Measurements from ENCODE around the gene CNNM3.
"Not testable (repeated sequence)": the region's sequence is repeated elsewhere in the genome, so short reads cannot be mapped to it uniquely, and the experiment has no call there.

The CNNM3 gene

GRCh38 chr2:96802721-96803120, 13.3 kb upstream of the CNNM3 start:
- H3K4me3 ChIP-seq (ENCODE audit: low read length in 2 of 2), result no peak overlapping the region
- no peak overlapping the region for H3K27ac ChIP-seq (replicated peaks; ENCODE audit: low read length)
- no peak overlapping the region for H3K4ac ChIP-seq (ENCODE audit: low read length)
- H2AK5ac ChIP-seq (ENCODE audit: low read depth, low read length), result no peak overlapping the region
- no peak overlapping the region for H3K23ac ChIP-seq (ENCODE audit: low read depth, low read length, poor library complexity)
- no peak overlapping the region for H3K4me2 ChIP-seq (ENCODE audit: insufficient read depth, low read length, poor library complexity, severe bottlenecking)
- no peak overlapping the region for H3K18ac ChIP-seq (ENCODE audit: low read length)
- H3K9ac ChIP-seq (ENCODE audit: low read depth, low read length, poor library complexity), result no peak overlapping the region
- H4K8ac ChIP-seq (ENCODE audit: low read depth, low read length), result no peak overlapping the region
- no peak overlapping the region for H2BK120ac ChIP-seq (ENCODE audit: low read depth, low read length)
- no peaks in the 10 kb centered on the region for H3K27me3 ChIP-seq (ENCODE audit: control insufficient read depth in 3 of 3, insufficient read depth in 3 of 3, low read depth in 1 of 3, low read length in 3 of 3)
- no peaks in the 10 kb centered on the region for H3K4me1 ChIP-seq (ENCODE audit: control insufficient read depth in 2 of 2, insufficient read depth in 1 of 2, low read depth in 1 of 2, low read length in 2 of 2)
- no peak overlapping the region for H2AFZ ChIP-seq (ENCODE audit: low read length)
- H2BK5ac ChIP-seq (ENCODE audit: low read length), result no peak overlapping the region
- no peak overlapping the region for H2BK15ac ChIP-seq (ENCODE audit: low read length)
- DNase-seq (ENCODE audit: low spot score), result no peak
- WGBS, 2 donors (ENCODE audit: extremely low coverage in 2 of 2, insufficient read length in 2 of 2, insufficient replicate concordance in 1 of 2), result no CpG with 5 or more reads among the region's 7 CpGs
- peaks cover 6% of the 10 kb centered on the region for H3K79me1 ChIP-seq (ENCODE audit: low read depth, low read length)
- H3K14ac ChIP-seq (ENCODE audit: low read length), result no peak overlapping the region
- H3K9me3 ChIP-seq (replicated peaks in 1 of 2; ENCODE audit: control insufficient read depth in 2 of 2, insufficient read depth in 1 of 2, low read depth in 1 of 2, low read length in 2 of 2), result peaks cover 0 to 8% of the 10 kb centered on the region in 2 donors
- H2BK12ac ChIP-seq (ENCODE audit: low read length), result no peak overlapping the region
- peaks cover 9 to 26% of the 10 kb centered on the region in 2 donors for H3K36me3 ChIP-seq (replicated peaks in 1 of 2; ENCODE audit: control insufficient read depth in 2 of 2, insufficient read depth in 2 of 2, low read length in 2 of 2)
- H4K91ac ChIP-seq (ENCODE audit: low read depth, low read length, poor library complexity), result no peak overlapping the region

- H3K23ac ChIP-seq (ENCODE audit: low read depth, low read length, poor library complexity), result no peak overlapping the region
- DNase-seq (ENCODE audit: low spot score), result no peak
- no peak overlapping the region for H3K9ac ChIP-seq (ENCODE audit: low read depth, low read length, poor library complexity)
- H3K27ac ChIP-seq (replicated peaks; ENCODE audit: low read length), result no peak overlapping the region
- no peak overlapping the region for H2BK5ac ChIP-seq (ENCODE audit: low read length)
- no peak overlapping the region for H3K18ac ChIP-seq (ENCODE audit: low read length)
- H4K91ac ChIP-seq (ENCODE audit: low read depth, low read length, poor library complexity), result no peak overlapping the region
- no peak overlapping the region for H2AFZ ChIP-seq (ENCODE audit: low read length)
- no peak overlapping the region for H2AK5ac ChIP-seq (ENCODE audit: low read depth, low read length)
- H3K14ac ChIP-seq (ENCODE audit: low read length), result no peak overlapping the region
- no peaks in the 10 kb centered on the region for H3K4me1 ChIP-seq (ENCODE audit: control insufficient read depth in 2 of 2, insufficient read depth in 1 of 2, low read depth in 1 of 2, low read length in 2 of 2)
- H3K4me3 ChIP-seq (ENCODE audit: low read length in 2 of 2), result no peak overlapping the region
- no peak overlapping the region for H3K4me2 ChIP-seq (ENCODE audit: insufficient read depth, low read length, poor library complexity, severe bottlenecking)
- no peak overlapping the region for H3K4ac ChIP-seq (ENCODE audit: low read length)
- no peak overlapping the region for H2BK12ac ChIP-seq (ENCODE audit: low read length)
- no peak overlapping the region for H2BK120ac ChIP-seq (ENCODE audit: low read depth, low read length)
- H3K79me1 ChIP-seq (ENCODE audit: low read depth, low read length), result peaks cover 8% of the 10 kb centered on the region
- H3K36me3 ChIP-seq (replicated peaks in 1 of 2; ENCODE audit: control insufficient read depth in 2 of 2, insufficient read depth in 2 of 2, low read length in 2 of 2), result peaks cover 17 to 23% of the 10 kb centered on the region in 2 donors
- H2BK15ac ChIP-seq (ENCODE audit: low read length), result no peak overlapping the region
- no peak overlapping the region for H4K8ac ChIP-seq (ENCODE audit: low read depth, low read length)
- H3K9me3 ChIP-seq (replicated peaks in 1 of 2; ENCODE audit: control insufficient read depth in 2 of 2, insufficient read depth in 1 of 2, low read depth in 1 of 2, low read length in 2 of 2), result peaks cover 0 to 8% of the 10 kb centered on the region in 2 donors
- H3K27me3 ChIP-seq (ENCODE audit: control insufficient read depth in 3 of 3, insufficient read depth in 3 of 3, low read depth in 1 of 3, low read length in 3 of 3), result no peaks in the 10 kb centered on the region
Observed at GRCh38 chr2:96804986-96805385, 11.1 kb upstream of the CNNM3 start.

- H4K8ac ChIP-seq (ENCODE audit: low read depth, low read length); H2AFZ ChIP-seq (ENCODE audit: low read length); H2BK5ac ChIP-seq (ENCODE audit: low read length); H3K27me3 ChIP-seq (ENCODE audit: control insufficient read depth in 3 of 3, insufficient read depth in 3 of 3, low read depth in 1 of 3, low read length in 3 of 3); H3K4ac ChIP-seq (ENCODE audit: low read length); H2BK15ac ChIP-seq (ENCODE audit: low read length); H3K18ac ChIP-seq (ENCODE audit: low read length); H3K23ac ChIP-seq (ENCODE audit: low read depth, low read length, poor library complexity); H3K9ac ChIP-seq (ENCODE audit: low read depth, low read length, poor library complexity); H3K14ac ChIP-seq (ENCODE audit: low read length); H2BK12ac ChIP-seq (ENCODE audit: low read length); H3K4me1 ChIP-seq (ENCODE audit: control insufficient read depth in 2 of 2, insufficient read depth in 1 of 2, low read depth in 1 of 2, low read length in 2 of 2); H3K4me2 ChIP-seq (ENCODE audit: insufficient read depth, low read length, poor library complexity, severe bottlenecking); H2AK5ac ChIP-seq (ENCODE audit: low read depth, low read length); H3K79me1 ChIP-seq (ENCODE audit: low read depth, low read length); H4K91ac ChIP-seq (ENCODE audit: low read depth, low read length, poor library complexity); H2BK120ac ChIP-seq (ENCODE audit: low read depth, low read length); DNase-seq (ENCODE audit: low spot score); H3K9me3 ChIP-seq (replicated peaks in 1 of 2; ENCODE audit: control insufficient read depth in 2 of 2, insufficient read depth in 1 of 2, low read depth in 1 of 2, low read length in 2 of 2); H3K27ac ChIP-seq (replicated peaks; ENCODE audit: low read length); H3K4me3 ChIP-seq (ENCODE audit: low read length in 2 of 2): not testable (repeated sequence)
- WGBS, 2 donors (ENCODE audit: extremely low coverage in 2 of 2, insufficient read length in 2 of 2, insufficient replicate concordance in 1 of 2), result no CpG with 5 or more reads among the region's 20 CpGs
- H3K36me3 ChIP-seq (replicated peaks in 1 of 2; ENCODE audit: control insufficient read depth in 2 of 2, insufficient read depth in 2 of 2, low read length in 2 of 2), result peaks cover 21 to 28% of the 10 kb centered on the region in 2 donors
Observed at GRCh38 chr2:96805946-96806345, 10.1 kb upstream of the CNNM3 start.

DNA sequence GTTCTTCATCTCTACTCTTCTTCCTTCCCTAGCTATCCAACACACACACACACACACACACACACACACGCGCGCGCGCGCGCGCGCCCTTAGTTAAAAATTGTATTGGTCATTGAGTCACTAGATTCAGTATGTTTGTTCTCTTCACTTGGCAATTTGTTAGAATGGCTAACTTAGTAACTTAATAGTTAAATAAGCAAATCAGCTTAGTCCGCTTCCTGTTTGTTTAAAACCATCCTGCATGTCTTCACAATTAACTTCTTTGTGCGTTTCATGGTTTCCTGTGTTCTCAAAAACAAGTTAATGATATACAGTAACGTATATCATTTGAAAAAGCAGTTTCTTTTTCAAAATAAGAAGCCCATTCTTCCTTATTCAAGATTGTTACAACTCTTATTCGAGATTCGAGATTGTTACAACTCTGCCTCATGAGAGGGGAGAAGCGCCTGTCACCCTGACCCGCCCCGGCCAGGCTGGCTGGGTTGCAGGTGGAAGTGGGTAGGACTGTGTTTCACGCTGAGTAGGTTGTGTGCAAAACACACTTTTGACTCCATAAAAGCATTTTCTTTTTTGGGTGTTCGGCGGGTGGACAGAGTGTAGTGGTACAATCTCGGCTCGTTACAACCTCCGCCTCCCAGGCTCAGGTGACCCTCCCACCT, 9.5 kb upstream of the CNNM3 start:
- H3K4me2 ChIP-seq (ENCODE audit: insufficient read depth, low read length, poor library complexity, severe bottlenecking), result no peak overlapping the region
- H2BK12ac ChIP-seq (ENCODE audit: low read length), result no peak overlapping the region
- no peak for DNase-seq (ENCODE audit: low spot score)
- WGBS, 2 donors (ENCODE audit: extremely low coverage in 2 of 2, insufficient read length in 2 of 2, insufficient replicate concordance in 1 of 2), result no CpG with 5 or more reads among the region's 23 CpGs
- H3K9me3 ChIP-seq (replicated peaks in 1 of 2; ENCODE audit: control insufficient read depth in 2 of 2, insufficient read depth in 1 of 2, low read depth in 1 of 2, low read length in 2 of 2), result peaks cover 0 to 5% of the 10 kb centered on the region in 2 donors
- peaks cover 23% of the 10 kb centered on the region in 2 donors for H3K36me3 ChIP-seq (replicated peaks in 1 of 2; ENCODE audit: control insufficient read depth in 2 of 2, insufficient read depth in 2 of 2, low read length in 2 of 2)
- no peaks in the 10 kb centered on the region for H3K27me3 ChIP-seq (ENCODE audit: control insufficient read depth in 3 of 3, insufficient read depth in 3 of 3, low read depth in 1 of 3, low read length in 3 of 3)
- no peak overlapping the region for H3K14ac ChIP-seq (ENCODE audit: low read length)
- H3K79me1 ChIP-seq (ENCODE audit: low read depth, low read length), result peaks cover 5% of the 10 kb centered on the region
- H3K4ac ChIP-seq (ENCODE audit: low read length), result no peak overlapping the region
- no peak overlapping the region for H3K27ac ChIP-seq (replicated peaks; ENCODE audit: low read length)
- no peak overlapping the region for H2BK120ac ChIP-seq (ENCODE audit: low read depth, low read length)
- H2AFZ ChIP-seq (ENCODE audit: low read length), result no peak overlapping the region
- H3K23ac ChIP-seq (ENCODE audit: low read depth, low read length, poor library complexity), result no peak overlapping the region
- H3K4me1 ChIP-seq (ENCODE audit: control insufficient read depth in 2 of 2, insufficient read depth in 1 of 2, low read depth in 1 of 2, low read length in 2 of 2), result no peaks in the 10 kb centered on the region
- H2BK5ac ChIP-seq (ENCODE audit: low read length), result no peak overlapping the region
- H2AK5ac ChIP-seq (ENCODE audit: low read depth, low read length), result no peak overlapping the region
- no peak overlapping the region for H2BK15ac ChIP-seq (ENCODE audit: low read length)
- no peak overlapping the region for H4K91ac ChIP-seq (ENCODE audit: low read depth, low read length, poor library complexity)
- H3K9ac ChIP-seq (ENCODE audit: low read depth, low read length, poor library complexity), result no peak overlapping the region
- H4K8ac ChIP-seq (ENCODE audit: low read depth, low read length), result no peak overlapping the region
- H3K18ac ChIP-seq (ENCODE audit: low read length), result no peak overlapping the region
- no peak overlapping the region for H3K4me3 ChIP-seq (ENCODE audit: low read length in 2 of 2)
